ENCODE measurements around the gene DNAH11. TPM values are rescaled to one million over a fixed set of nuclear protein-coding genes. Genes with fewer than 3 reads are reported as not detected.

The DNAH11 gene
- total RNA-seq, 1 experiment from 2014 or later = 2.0 TPM

GRCh38 chr7:21805791-21806190, 263.0 kb downstream of the DNAH11 start:
- POLR2A ChIA-PET = no interaction called here
- Mint-ChIP-seq H3K27me3 (ENCODE audit: insufficient read depth, unreplicated experiment) (peaks cover 11% of the 10 kb centered on the region), H3K9me3 (ENCODE audit: unreplicated experiment) (no peaks in the 10 kb centered on the region), H3K4me1 (ENCODE audit: low read depth, unreplicated experiment) (no peaks in the 10 kb centered on the region), H3K27ac (ENCODE audit: unreplicated experiment) (no peak overlapping the region), H3K4me3 (ENCODE audit: unreplicated experiment) (no peak overlapping the region), H3K36me3 (ENCODE audit: insufficient read depth, unreplicated experiment) (peaks cover 6% of the 10 kb centered on the region)
- Histone ChIP-seq H3K4me3 (ENCODE audit: low read depth, low read length) (no peak overlapping the region), H3K36me3 (ENCODE audit: control insufficient read depth, insufficient read depth, low read length) (no peaks in the 10 kb centered on the region), H3K27me3 (replicated peaks; ENCODE audit: control insufficient read depth, insufficient read depth, low read length) (no peaks in the 10 kb centered on the region; the same call in 1 of the 2 replicates), H3K9me3 (no peaks in the 10 kb centered on the region), H3K4me1 (no peaks in the 10 kb centered on the region)
- intact Hi-C loops (cut with micrococcal nuclease; ENCODE audit: unreplicated experiment) = no loop called here
- no TSS peak for BruUV-seq (replicated peaks)
- CTCF ChIA-PET = no interaction called here
- no peak for TF ChIP-seq CTCF (IDR thresholded peaks at IDR 0.05; ENCODE audit: insufficient read depth in 1 of 2, low read depth in 1 of 2, low read length in 1 of 2, severe bottlenecking in 1 of 2, unreplicated experiment in 1 of 2)
- no peak for DNase-seq

- CTCF ChIA-PET = no interaction called here
- peaks cover 6% of the 10 kb centered on the region for H3K36me3 Mint-ChIP-seq (ENCODE audit: insufficient read depth, unreplicated experiment)
- intact Hi-C loops (cut with micrococcal nuclease; ENCODE audit: unreplicated experiment) = no loop called here
- no peaks in the 10 kb centered on the region for H3K4me1 ChIP-seq
- no peaks in the 10 kb centered on the region; the same call in 1 of the 2 replicates for H3K27me3 ChIP-seq (replicated peaks; ENCODE audit: control insufficient read depth, insufficient read depth, low read length)
- no peak overlapping the region for H3K4me3 Mint-ChIP-seq (ENCODE audit: unreplicated experiment)
- BruUV-seq (replicated peaks) = no TSS peak
- no peaks in the 10 kb centered on the region for H3K4me1 Mint-ChIP-seq (ENCODE audit: low read depth, unreplicated experiment)
- no peak overlapping the region for H3K4me3 ChIP-seq (ENCODE audit: low read depth, low read length)
- peaks cover 11% of the 10 kb centered on the region for H3K27me3 Mint-ChIP-seq (ENCODE audit: insufficient read depth, unreplicated experiment)
- no peaks in the 10 kb centered on the region for H3K9me3 Mint-ChIP-seq (ENCODE audit: unreplicated experiment)
- H3K9me3 ChIP-seq = no peaks in the 10 kb centered on the region
- H3K27ac Mint-ChIP-seq (ENCODE audit: unreplicated experiment) = no peak overlapping the region
- POLR2A ChIA-PET = no interaction called here
- no peaks in the 10 kb centered on the region for H3K36me3 ChIP-seq (ENCODE audit: control insufficient read depth, insufficient read depth, low read length)
- no peak for DNase-seq
- TF ChIP-seq CTCF (IDR thresholded peaks at IDR 0.05; ENCODE audit: insufficient read depth in 1 of 2, low read depth in 1 of 2, low read length in 1 of 2, severe bottlenecking in 1 of 2, unreplicated experiment in 1 of 2) = no peak
Observed at GRCh38 chr7:21806388-21806787, 263.5 kb downstream of the DNAH11 start.

- CTCF ChIA-PET = no interaction called here
- Mint-ChIP-seq H3K4me1 (ENCODE audit: low read depth, unreplicated experiment) (no peaks in the 10 kb centered on the region), H3K36me3 (ENCODE audit: insufficient read depth, unreplicated experiment) (no peaks in the 10 kb centered on the region), H3K4me3 (ENCODE audit: unreplicated experiment) (no peak overlapping the region), H3K27ac (ENCODE audit: unreplicated experiment) (no peak overlapping the region), H3K9me3 (ENCODE audit: unreplicated experiment) (no peaks in the 10 kb centered on the region), H3K27me3 (ENCODE audit: insufficient read depth, unreplicated experiment) (peaks cover 8% of the 10 kb centered on the region)
- TF ChIP-seq CTCF (IDR thresholded peaks at IDR 0.05; ENCODE audit: insufficient read depth in 1 of 2, low read depth in 1 of 2, low read length in 1 of 2, severe bottlenecking in 1 of 2, unreplicated experiment in 1 of 2) = no peak
- intact Hi-C loops (cut with micrococcal nuclease; ENCODE audit: unreplicated experiment) = no loop called here
- no peak for DNase-seq
- H3K9me3 ChIP-seq = no peaks in the 10 kb centered on the region
- no peak overlapping the region for H3K4me3 ChIP-seq (ENCODE audit: low read depth, low read length)
- H3K4me1 ChIP-seq = no peaks in the 10 kb centered on the region
- no peaks in the 10 kb centered on the region for H3K27me3 ChIP-seq (replicated peaks; ENCODE audit: control insufficient read depth, insufficient read depth, low read length)
- BruUV-seq (replicated peaks) = no TSS peak
- POLR2A ChIA-PET = no interaction called here
- H3K36me3 ChIP-seq (ENCODE audit: control insufficient read depth, insufficient read depth, low read length) = no peaks in the 10 kb centered on the region
Observed at GRCh38 chr7:21819048-21819447, 276.2 kb downstream of the DNAH11 start.

Data from Caco-2 (cell line).